Activated CD8-positive, alpha-beta T cell treated with anti-CD3 and anti-CD28 coated beads for 36 hours (primary cell): ENCODE measurements around the gene GALNT2. TPM values are rescaled to one million over a fixed set of nuclear protein-coding genes. Genes with fewer than 3 reads are reported as not detected.

Experiments used
- ATAC-seq: fragments of 200-7000 bp; cut with Tn5 transposase; one replicate; pipeline ENCODE4 v1.10.0; 2021; ENCODE audit warnings: mild to moderate bottlenecking, moderate library complexity
- CTCF ChIA-PET: fragments of 350-600 bp; sonication (Branson Sonifier 250); formaldehyde crosslinking; loops from one replicate; lab custom pipeline; 2021; ENCODE audit warnings: antibody characterized with exemption; lab: Charles Lee
- POLR2A ChIA-PET: fragments of 350-600 bp; sonication (Branson Sonifier 250); formaldehyde crosslinking; loops from one replicate; lab custom pipeline; 2021; ENCODE audit warnings: antibody characterized with exemption; lab: Charles Lee
- DNase-seq: peaks from one replicate; pipeline ENCODE4 v3.0.0-alpha.2; 2020
- H3K27ac Mint-ChIP-seq: one replicate; pipeline ENCODE4 v1.8.0; 2021; ENCODE audit warnings: mild to moderate bottlenecking, mixed read lengths
- H3K27me3 Mint-ChIP-seq: one replicate; pipeline ENCODE4 v1.8.0; 2021; ENCODE audit warnings: mixed read lengths
- H3K36me3 Mint-ChIP-seq: one replicate; pipeline ENCODE4 v1.8.0; 2021; ENCODE audit warnings: low read depth, mixed read lengths
- H3K4me1 Mint-ChIP-seq: one replicate; pipeline ENCODE4 v1.8.0; 2021; ENCODE audit warnings: low read depth, mixed read lengths
- H3K4me3 Mint-ChIP-seq: one replicate; pipeline ENCODE4 v1.8.0; 2021; ENCODE audit warnings: mild to moderate bottlenecking, moderate library complexity, mixed read lengths
- H3K9me3 Mint-ChIP-seq: one replicate; pipeline ENCODE4 v1.8.0; 2021; ENCODE audit warnings: mixed read lengths
- CTCF ChIP-seq: fragments of 200-600 bp; IDR thresholded peaks from one replicate; pipeline ENCODE4 v1.8.0; 2022; ENCODE audit warnings: antibody characterized with exemption, mild to moderate bottlenecking
- intact Hi-C: fragments of 100-400 bp; cut with micrococcal nuclease; formaldehyde crosslinking; loops from one replicate; pipeline ENCODE4 v1.10.0; 2022
- total RNA-seq, 2 experiments: library from RNA; stranded (reverse); gene quantifications; one replicate each; pipeline ENCODE4 v1.2.3, GENCODE V29; 2021

Gene GALNT2
- total RNA-seq, 2 experiments from 2014 or later, result 40.1 to 42.3 TPM

GRCh38 chr1:230315099-230315498 is 248.1 kb downstream of the GALNT2 start:
- DNase-seq, result no peak
- H3K27ac Mint-ChIP-seq, result no peak overlapping the region
- H3K36me3 Mint-ChIP-seq, result no peaks in the 10 kb centered on the region
- intact Hi-C loops, result no loop called here
- no peak overlapping the region for H3K4me3 Mint-ChIP-seq
- TF ChIP-seq CTCF, result no peak
- peaks cover 8% of the 10 kb centered on the region for H3K27me3 Mint-ChIP-seq
- peaks cover 2% of the 10 kb centered on the region for H3K4me1 Mint-ChIP-seq
- CTCF ChIA-PET, result interaction anchor here (1.1 kb wide), 1 partner anchor 654 kb away, joined by 4 read pairs; no protein-coding TSS in a partner anchor
- POLR2A ChIA-PET, result no interaction called here
- no peaks in the 10 kb centered on the region for H3K9me3 Mint-ChIP-seq
- no peak for ATAC-seq

GRCh38 chr1:230316864-230317745 is 250.1 kb downstream of the GALNT2 start:
- Mint-ChIP-seq H3K4me1 (no peaks in the 10 kb centered on the region), H3K9me3 (no peaks in the 10 kb centered on the region), H3K4me3 (no peak overlapping the region), H3K27ac (no peak overlapping the region), H3K27me3 (peaks cover 6% of the 10 kb centered on the region), H3K36me3 (no peaks in the 10 kb centered on the region)
- TF ChIP-seq CTCF, result no peak
- intact Hi-C loops, result no loop called here
- ChIA-PET CTCF (no interaction called here), POLR2A (no interaction called here)
- no peak for DNase-seq
- no peak for ATAC-seq

- ATAC-seq, result no peak
- DNase-seq, result no peak
- no peaks in the 10 kb centered on the region for H3K4me1 Mint-ChIP-seq
- peaks cover 4% of the 10 kb centered on the region for H3K27me3 Mint-ChIP-seq
- intact Hi-C loops, result no loop called here
- POLR2A ChIA-PET, result no interaction called here
- H3K4me3 Mint-ChIP-seq, result no peak overlapping the region
- no peak overlapping the region for H3K27ac Mint-ChIP-seq
- no peak for TF ChIP-seq CTCF
- H3K9me3 Mint-ChIP-seq, result no peaks in the 10 kb centered on the region
- no peaks in the 10 kb centered on the region for H3K36me3 Mint-ChIP-seq
- CTCF ChIA-PET, result no interaction called here
Measured at GRCh38 chr1:230317823-230318819, 251.1 kb downstream of the GALNT2 start.

- no peak for TF ChIP-seq CTCF
- CTCF ChIA-PET, result no interaction called here
- ATAC-seq (no peak), DNase-seq (no peak)
- Mint-ChIP-seq H3K27ac (no peak overlapping the region), H3K4me1 (no peaks in the 10 kb centered on the region), H3K9me3 (no peaks in the 10 kb centered on the region), H3K36me3 (no peaks in the 10 kb centered on the region), H3K4me3 (no peak overlapping the region), H3K27me3 (peaks cover 2% of the 10 kb centered on the region)
- POLR2A ChIA-PET, result no interaction called here
- intact Hi-C loops, result no loop called here
Measured at GRCh38 chr1:230319014-230319747, 252.1 kb downstream of the GALNT2 start.
